Measurements from ENCODE around the gene C9. TPM values are rescaled to one million over a fixed set of nuclear protein-coding genes. Genes with fewer than 3 reads are reported as not detected.

The C9 gene
- total RNA-seq, 3 donors from 2014 or later (not counting 1 experiment from before 2014, with no cell fraction given) = 0.52 TPM; not detected in 2

- peaks cover 9 to 18% of the 10 kb centered on the region in 2 donors for H3K4me1 Mint-ChIP-seq
- DNase-seq (no peak), ATAC-seq (no peak)
- H3K4me3 Mint-ChIP-seq = no peak overlapping the region
- TF ChIP-seq CTCF (IDR thresholded peaks at IDR 0.05) = no peak
- no peak overlapping the region for H3K27ac ChIP-seq (ENCODE audit: low read length)
- WGBS (ENCODE audit: insufficient coverage) = 73% methylated on average over 9 of the region's 10 CpGs
- no peaks in the 10 kb centered on the region for H3K36me3 Mint-ChIP-seq
- no peaks in the 10 kb centered on the region for H3K27me3 Mint-ChIP-seq (ENCODE audit: low read depth in 2 of 2)
- H3K27ac Mint-ChIP-seq = peak overlapping the region; percentile 53 to 62
- no peaks in the 10 kb centered on the region for H3K27me3 ChIP-seq (ENCODE audit: control insufficient read depth, insufficient read depth, low read length)
- H3K4me3 ChIP-seq (ENCODE audit: low read length) = no peak overlapping the region
- no peaks in the 10 kb centered on the region for H3K9me3 Mint-ChIP-seq
- no peaks in the 10 kb centered on the region for H3K9me3 ChIP-seq (ENCODE audit: control insufficient read depth, insufficient read depth, low read length)
- peaks cover 3% of the 10 kb centered on the region for H3K36me3 ChIP-seq (ENCODE audit: control insufficient read depth, insufficient read depth, low read length)
- intact Hi-C loops (cut with micrococcal nuclease) = no loop called here
- no peaks in the 10 kb centered on the region for H3K4me1 ChIP-seq (ENCODE audit: control insufficient read depth, insufficient read depth, low read length)
Measured at GRCh38 chr5:39370555-39371366, 6.5 kb upstream of the C9 start.

GRCh38 chr5:39369123-39369815, 5.0 kb upstream of the C9 start:
- Mint-ChIP-seq H3K4me3 (no peak overlapping the region), H3K27ac (no peak overlapping the region), H3K4me1 (peaks cover 9 to 18% of the 10 kb centered on the region in 2 donors), H3K36me3 (no peaks in the 10 kb centered on the region), H3K27me3 (ENCODE audit: low read depth in 2 of 2) (no peaks in the 10 kb centered on the region), H3K9me3 (no peaks in the 10 kb centered on the region)
- no peaks in the 10 kb centered on the region for H3K9me3 ChIP-seq (ENCODE audit: control insufficient read depth, insufficient read depth, low read length)
- intact Hi-C loops (cut with micrococcal nuclease) = no loop called here
- 95% methylated on average over 5 of the region's 5 CpGs for WGBS (ENCODE audit: insufficient coverage)
- no peaks in the 10 kb centered on the region for H3K27me3 ChIP-seq (ENCODE audit: control insufficient read depth, insufficient read depth, low read length)
- no peak overlapping the region for H3K4me3 ChIP-seq (ENCODE audit: low read length)
- no peaks in the 10 kb centered on the region for H3K4me1 ChIP-seq (ENCODE audit: control insufficient read depth, insufficient read depth, low read length)
- ATAC-seq (no peak), DNase-seq (no peak)
- no peak overlapping the region for H3K27ac ChIP-seq (ENCODE audit: low read length)
- no peak for TF ChIP-seq CTCF (IDR thresholded peaks at IDR 0.05)
- H3K36me3 ChIP-seq (ENCODE audit: control insufficient read depth, insufficient read depth, low read length) = no peaks in the 10 kb centered on the region

DNA sequence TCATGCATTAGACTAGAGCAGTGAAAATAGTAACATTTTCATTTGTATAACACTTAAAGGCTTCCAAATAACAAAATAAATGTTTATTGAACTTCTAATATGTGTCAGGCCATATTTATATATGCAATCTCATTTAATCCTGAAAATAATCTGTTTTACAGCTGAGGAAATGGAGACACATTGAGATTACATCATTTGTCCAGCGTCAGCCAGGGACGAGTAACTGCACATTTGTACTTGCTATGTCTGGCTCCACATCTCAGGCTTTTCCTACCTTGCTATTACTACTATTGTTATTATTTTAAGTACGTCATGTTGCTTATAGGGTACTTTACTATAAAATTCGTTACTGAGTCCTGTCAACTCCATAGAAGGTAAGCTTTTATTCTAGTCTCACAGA, 3.8 kb upstream of the C9 start:
- Mint-ChIP-seq H3K27ac (no peak overlapping the region), H3K27me3 (ENCODE audit: low read depth in 2 of 2) (no peaks in the 10 kb centered on the region), H3K36me3 (no peaks in the 10 kb centered on the region), H3K4me1 (peaks cover 9 to 18% of the 10 kb centered on the region in 2 donors), H3K9me3 (no peaks in the 10 kb centered on the region), H3K4me3 (no peak overlapping the region)
- Histone ChIP-seq H3K4me3 (ENCODE audit: low read length) (no peak overlapping the region), H3K36me3 (ENCODE audit: control insufficient read depth, insufficient read depth, low read length) (no peaks in the 10 kb centered on the region), H3K9me3 (ENCODE audit: control insufficient read depth, insufficient read depth, low read length) (no peaks in the 10 kb centered on the region), H3K27me3 (ENCODE audit: control insufficient read depth, insufficient read depth, low read length) (no peaks in the 10 kb centered on the region), H3K27ac (ENCODE audit: low read length) (no peak overlapping the region), H3K4me1 (ENCODE audit: control insufficient read depth, insufficient read depth, low read length) (no peaks in the 10 kb centered on the region)
- no peak for DNase-seq
- TF ChIP-seq CTCF (IDR thresholded peaks at IDR 0.05) = no peak
- intact Hi-C loops (cut with micrococcal nuclease) = no loop called here
- WGBS (ENCODE audit: insufficient coverage) = 87% methylated on average over 4 of the region's 4 CpGs
- no peak for ATAC-seq
